ENCODE results near the gene SETD2. TPM values are rescaled to one million over a fixed set of nuclear protein-coding genes. Genes with fewer than 3 reads are reported as not detected.
"Not testable (repeated sequence)": the region's sequence is repeated elsewhere in the genome, so short reads cannot be mapped to it uniquely, and the experiment has no call there.

The SETD2 gene
- total RNA-seq, 3 donors from 2014 or later (not counting 1 experiment from before 2014, with no cell fraction given): 86.5 to 104 (median 95.9) TPM

- Histone ChIP-seq H3K4me1 (ENCODE audit: control insufficient read depth, insufficient read depth, low read length) (no peaks in the 10 kb centered on the region), H3K4me3 (ENCODE audit: low read length) (no peak overlapping the region), H3K27me3 (ENCODE audit: control insufficient read depth, insufficient read depth, low read length) (no peaks in the 10 kb centered on the region), H3K36me3 (ENCODE audit: control insufficient read depth, insufficient read depth, low read length) (peaks cover 76% of the 10 kb centered on the region), H3K9me3 (ENCODE audit: control insufficient read depth, insufficient read depth, low read length) (no peaks in the 10 kb centered on the region), H3K27ac (ENCODE audit: low read length) (no peak overlapping the region)
- intact Hi-C loops (cut with micrococcal nuclease): no loop called here
- no CpG with 5 or more reads among the region's 1 CpG for WGBS (ENCODE audit: insufficient coverage)
- Mint-ChIP-seq H3K4me3 (no peak overlapping the region), H3K4me1 (peaks cover 15 to 26% of the 10 kb centered on the region in 2 donors), H3K27me3 (ENCODE audit: low read depth in 2 of 2) (no peaks in the 10 kb centered on the region), H3K27ac (peak overlapping the region; percentile 13 to 35), H3K36me3 (peaks cover 24% of the 10 kb centered on the region), H3K9me3 (no peaks in the 10 kb centered on the region)
- DNase-seq (no peak), ATAC-seq (no peak)
- TF ChIP-seq, protein P1, sequence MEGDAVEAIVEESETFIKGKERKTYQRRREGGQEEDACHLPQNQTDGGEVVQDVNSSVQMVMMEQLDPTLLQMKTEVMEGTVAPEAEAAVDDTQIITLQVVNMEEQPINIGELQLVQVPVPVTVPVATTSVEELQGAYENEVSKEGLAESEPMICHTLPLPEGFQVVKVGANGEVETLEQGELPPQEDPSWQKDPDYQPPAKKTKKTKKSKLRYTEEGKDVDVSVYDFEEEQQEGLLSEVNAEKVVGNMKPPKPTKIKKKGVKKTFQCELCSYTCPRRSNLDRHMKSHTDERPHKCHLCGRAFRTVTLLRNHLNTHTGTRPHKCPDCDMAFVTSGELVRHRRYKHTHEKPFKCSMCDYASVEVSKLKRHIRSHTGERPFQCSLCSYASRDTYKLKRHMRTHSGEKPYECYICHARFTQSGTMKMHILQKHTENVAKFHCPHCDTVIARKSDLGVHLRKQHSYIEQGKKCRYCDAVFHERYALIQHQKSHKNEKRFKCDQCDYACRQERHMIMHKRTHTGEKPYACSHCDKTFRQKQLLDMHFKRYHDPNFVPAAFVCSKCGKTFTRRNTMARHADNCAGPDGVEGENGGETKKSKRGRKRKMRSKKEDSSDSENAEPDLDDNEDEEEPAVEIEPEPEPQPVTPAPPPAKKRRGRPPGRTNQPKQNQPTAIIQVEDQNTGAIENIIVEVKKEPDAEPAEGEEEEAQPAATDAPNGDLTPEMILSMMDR (IDR thresholded peaks at IDR 0.05): no peak
These were observed 81.4 kb downstream of the SETD2 start for GRCh38 chr3:47082519-47082918.

GRCh38 chr3:47079432-47079831 lies 84.5 kb downstream of the SETD2 start:
- ATAC-seq (no peak), DNase-seq (no peak)
- intact Hi-C loops (cut with micrococcal nuclease): no loop called here
- H3K4me3 ChIP-seq (ENCODE audit: low read length): no peak overlapping the region
- no peaks in the 10 kb centered on the region for H3K27me3 Mint-ChIP-seq (ENCODE audit: low read depth in 2 of 2)
- no peaks in the 10 kb centered on the region for H3K27me3 ChIP-seq (ENCODE audit: control insufficient read depth, insufficient read depth, low read length)
- no peaks in the 10 kb centered on the region for H3K9me3 Mint-ChIP-seq
- H3K27ac Mint-ChIP-seq: peak overlapping the region; percentile 7 to 45
- H3K27ac ChIP-seq (ENCODE audit: low read length): no peak overlapping the region
- H3K4me1 ChIP-seq (ENCODE audit: control insufficient read depth, insufficient read depth, low read length): no peaks in the 10 kb centered on the region
- TF ChIP-seq, protein P1 (IDR thresholded peaks at IDR 0.05): no peak
- peaks cover 15% of the 10 kb centered on the region for H3K36me3 Mint-ChIP-seq
- H3K4me3 Mint-ChIP-seq: no peak overlapping the region
- H3K36me3 ChIP-seq (ENCODE audit: control insufficient read depth, insufficient read depth, low read length): peaks cover 62% of the 10 kb centered on the region
- H3K9me3 ChIP-seq (ENCODE audit: control insufficient read depth, insufficient read depth, low read length): no peaks in the 10 kb centered on the region
- peaks cover 24 to 34% of the 10 kb centered on the region in 2 donors for H3K4me1 Mint-ChIP-seq

DNA sequence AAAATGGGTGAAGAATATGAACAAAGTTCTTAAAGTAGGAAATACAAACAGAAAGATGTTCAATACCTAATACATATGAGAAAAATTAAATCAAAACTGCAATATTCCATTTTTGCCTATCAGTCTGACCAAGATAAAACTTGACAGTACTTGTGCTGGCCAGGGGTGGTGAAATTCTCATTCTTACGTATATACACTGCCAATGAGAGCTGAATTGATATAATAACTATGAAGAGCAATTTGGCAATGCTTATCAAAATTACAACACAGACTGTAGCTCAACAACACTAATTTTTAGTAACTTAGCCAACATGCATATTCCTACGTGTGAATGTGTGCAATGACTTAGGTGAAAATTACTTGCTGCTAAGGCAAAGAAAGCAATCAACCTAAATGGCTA lies 90.2 kb downstream of the SETD2 start:
- H3K4me1 Mint-ChIP-seq: peaks cover 31 to 32% of the 10 kb centered on the region in 2 donors
- ATAC-seq: no peak
- H3K4me1 ChIP-seq (ENCODE audit: control insufficient read depth, insufficient read depth, low read length): no peaks in the 10 kb centered on the region
- no peak overlapping the region for H3K27ac ChIP-seq (ENCODE audit: low read length)
- no peaks in the 10 kb centered on the region for H3K27me3 ChIP-seq (ENCODE audit: control insufficient read depth, insufficient read depth, low read length)
- H3K4me3 Mint-ChIP-seq: no peak overlapping the region
- no peak for DNase-seq
- H3K9me3 ChIP-seq (ENCODE audit: control insufficient read depth, insufficient read depth, low read length): no peaks in the 10 kb centered on the region
- H3K9me3 Mint-ChIP-seq: no peaks in the 10 kb centered on the region
- H3K27me3 Mint-ChIP-seq (ENCODE audit: low read depth in 2 of 2): no peaks in the 10 kb centered on the region
- intact Hi-C loops (cut with micrococcal nuclease): no loop called here
- peaks cover 7% of the 10 kb centered on the region for H3K36me3 Mint-ChIP-seq
- peak overlapping the region; percentile 19 to 44 for H3K27ac Mint-ChIP-seq
- TF ChIP-seq, protein P1 (IDR thresholded peaks at IDR 0.05): no peak
- H3K4me3 ChIP-seq (ENCODE audit: low read length): no peak overlapping the region
- H3K36me3 ChIP-seq (ENCODE audit: control insufficient read depth, insufficient read depth, low read length): peaks cover 33% of the 10 kb centered on the region
- no CpG with 5 or more reads among the region's 2 CpGs for WGBS (ENCODE audit: insufficient coverage)

GRCh38 chr3:47070770-47071169 lies 93.1 kb downstream of the SETD2 start:
- H3K9me3 ChIP-seq (ENCODE audit: control insufficient read depth, insufficient read depth, low read length): no peaks in the 10 kb centered on the region
- no peaks in the 10 kb centered on the region for H3K4me1 ChIP-seq (ENCODE audit: control insufficient read depth, insufficient read depth, low read length)
- DNase-seq (no peak), ATAC-seq (no peak)
- peaks cover 23 to 24% of the 10 kb centered on the region in 2 donors for H3K4me1 Mint-ChIP-seq
- TF ChIP-seq, protein P1 (IDR thresholded peaks at IDR 0.05): no peak
- no peaks in the 10 kb centered on the region for H3K27me3 Mint-ChIP-seq (ENCODE audit: low read depth in 2 of 2)
- 100% methylated on average over 3 of the region's 3 CpGs for WGBS (ENCODE audit: insufficient coverage)
- H3K4me3 Mint-ChIP-seq: no peak overlapping the region
- H3K36me3 Mint-ChIP-seq: peaks cover 7% of the 10 kb centered on the region
- no peak overlapping the region for H3K27ac ChIP-seq (ENCODE audit: low read length)
- H3K27me3 ChIP-seq (ENCODE audit: control insufficient read depth, insufficient read depth, low read length): no peaks in the 10 kb centered on the region
- intact Hi-C loops (cut with micrococcal nuclease): no loop called here
- H3K27ac Mint-ChIP-seq: peak overlapping the region in 1 of 2 donors; percentile 54
- peaks cover 31% of the 10 kb centered on the region for H3K36me3 ChIP-seq (ENCODE audit: control insufficient read depth, insufficient read depth, low read length)
- H3K9me3 Mint-ChIP-seq: no peaks in the 10 kb centered on the region
- H3K4me3 ChIP-seq (ENCODE audit: low read length): no peak overlapping the region

- peaks cover 12% of the 10 kb centered on the region for H3K36me3 Mint-ChIP-seq
These were observed 97.7 kb downstream of the SETD2 start for GRCh38 chr3:47066259-47066658.

More at GRCh38 chr3:47066259-47066658, 97.7 kb downstream of the SETD2 start:
- H3K27ac ChIP-seq (ENCODE audit: low read length); H3K4me3 ChIP-seq (ENCODE audit: low read length); H3K27me3 Mint-ChIP-seq (ENCODE audit: low read depth in 2 of 2); intact Hi-C loops (cut with micrococcal nuclease); H3K4me1 ChIP-seq (ENCODE audit: control insufficient read depth, insufficient read depth, low read length); H3K4me3 Mint-ChIP-seq; H3K9me3 Mint-ChIP-seq; ATAC-seq; H3K9me3 ChIP-seq (ENCODE audit: control insufficient read depth, insufficient read depth, low read length); H3K27ac Mint-ChIP-seq; H3K27me3 ChIP-seq (ENCODE audit: control insufficient read depth, insufficient read depth, low read length); DNase-seq: not testable (repeated sequence)
- peaks cover 46% of the 10 kb centered on the region for H3K36me3 ChIP-seq (ENCODE audit: control insufficient read depth, insufficient read depth, low read length)
- H3K4me1 Mint-ChIP-seq: peaks cover 18 to 21% of the 10 kb centered on the region in 2 donors
- WGBS (ENCODE audit: insufficient coverage): 86% methylated on average over 1 of the region's 3 CpGs

All from natural killer cell (primary cell).